NB4 (cell line): Measurements from ENCODE around the gene CTTNBP2.

Experiments used
- DNase-seq: peaks from one replicate; pipeline ENCODE4 v3.0.0; 2010; ENCODE audit warnings: low read depth
- H3K4me3 ChIP-seq: one replicate; pipeline ENCODE4 v1.5.1; 2011; ENCODE audit warnings: mild to moderate bottlenecking, low read depth, low read length, moderate library complexity
- CTCF ChIP-seq: IDR thresholded peaks from one replicate; pipeline ENCODE4 v1.5.1; 2012; ENCODE audit warnings: low read depth, low read length
- MYC ChIP-seq: IDR thresholded peaks from 2 replicates; pipeline ENCODE4 v1.6.1; 2011; ENCODE audit warnings: low read depth, low read length
- POLR2A ChIP-seq: IDR thresholded peaks from 2 replicates; pipeline ENCODE4 v1.6.1; 2011; ENCODE audit warnings: mild to moderate bottlenecking; ENCODE audit not compliant: insufficient read length; ENCODE audit errors: extremely low read depth
- TF ChIP-seq, protein P1 (sequence below): IDR thresholded peaks from 2 replicates; pipeline ENCODE4 v1.6.1; 2011; ENCODE audit warnings: low read depth, low read length

CTTNBP2 gene

DNA sequence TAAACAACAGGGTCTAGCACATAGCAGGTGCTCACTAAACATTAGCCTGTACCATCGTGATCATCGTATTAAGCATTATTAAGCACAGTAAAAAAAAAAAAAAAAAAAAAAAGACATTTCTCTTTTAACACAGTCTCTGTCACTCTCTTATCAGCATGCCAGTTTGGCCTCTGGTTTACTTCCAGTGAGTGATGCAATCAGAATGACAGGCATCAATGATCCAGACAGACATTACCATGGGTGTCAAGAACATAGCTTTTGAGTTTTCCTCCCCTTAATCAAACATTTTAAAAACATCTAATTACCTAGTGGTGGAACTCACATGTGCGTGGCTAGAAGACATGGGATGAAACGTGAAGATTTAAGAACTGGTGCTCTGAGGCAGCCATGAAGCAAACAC lies 115.8 kb downstream of the CTTNBP2 start:
- DNase-seq: no peak
- no peak for TF ChIP-seq MYC
- no peak for TF ChIP-seq CTCF
- TF ChIP-seq, protein P1, sequence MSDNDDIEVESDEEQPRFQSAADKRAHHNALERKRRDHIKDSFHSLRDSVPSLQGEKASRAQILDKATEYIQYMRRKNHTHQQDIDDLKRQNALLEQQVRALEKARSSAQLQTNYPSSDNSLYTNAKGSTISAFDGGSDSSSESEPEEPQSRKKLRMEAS: no peak
- no peak for TF ChIP-seq POLR2A
- no peak overlapping the region for H3K4me3 ChIP-seq

GRCh38 chr7:117756586-117757085 lies 116.6 kb downstream of the CTTNBP2 start:
- DNase-seq: no peak
- no peak overlapping the region for H3K4me3 ChIP-seq
- TF ChIP-seq MYC (no peak), CTCF (no peak), POLR2A (no peak)
- TF ChIP-seq, protein P1: no peak

- no peak for DNase-seq
- TF ChIP-seq CTCF (no peak), POLR2A (no peak), MYC (no peak)
- TF ChIP-seq, protein P1: no peak
- no peak overlapping the region for H3K4me3 ChIP-seq
Measured at GRCh38 chr7:117755136-117755535, 118.1 kb downstream of the CTTNBP2 start.

DNA sequence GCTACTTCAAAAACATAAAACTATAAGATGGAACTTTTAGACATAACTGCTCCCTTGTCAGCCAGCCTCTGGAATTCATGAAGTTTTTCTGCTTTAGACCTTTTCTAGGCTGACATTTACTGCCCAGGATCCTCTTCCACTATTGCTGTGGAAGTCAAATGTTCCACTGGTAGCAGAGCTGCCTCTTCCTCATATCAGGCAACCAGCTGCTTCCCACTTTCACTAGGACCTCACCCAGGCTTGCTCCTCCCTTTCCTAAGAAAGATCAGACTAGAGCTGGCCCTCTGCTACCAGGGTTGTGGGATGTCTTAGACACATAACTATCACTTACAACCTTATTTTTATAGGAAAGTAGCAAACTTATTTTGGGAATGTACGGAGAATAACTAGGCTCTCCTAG lies 121.5 kb downstream of the CTTNBP2 start:
- TF ChIP-seq CTCF (no peak), MYC (no peak), POLR2A (no peak)
- TF ChIP-seq, protein P1: no peak
- H3K4me3 ChIP-seq: no peak overlapping the region
- no peak for DNase-seq

DNA sequence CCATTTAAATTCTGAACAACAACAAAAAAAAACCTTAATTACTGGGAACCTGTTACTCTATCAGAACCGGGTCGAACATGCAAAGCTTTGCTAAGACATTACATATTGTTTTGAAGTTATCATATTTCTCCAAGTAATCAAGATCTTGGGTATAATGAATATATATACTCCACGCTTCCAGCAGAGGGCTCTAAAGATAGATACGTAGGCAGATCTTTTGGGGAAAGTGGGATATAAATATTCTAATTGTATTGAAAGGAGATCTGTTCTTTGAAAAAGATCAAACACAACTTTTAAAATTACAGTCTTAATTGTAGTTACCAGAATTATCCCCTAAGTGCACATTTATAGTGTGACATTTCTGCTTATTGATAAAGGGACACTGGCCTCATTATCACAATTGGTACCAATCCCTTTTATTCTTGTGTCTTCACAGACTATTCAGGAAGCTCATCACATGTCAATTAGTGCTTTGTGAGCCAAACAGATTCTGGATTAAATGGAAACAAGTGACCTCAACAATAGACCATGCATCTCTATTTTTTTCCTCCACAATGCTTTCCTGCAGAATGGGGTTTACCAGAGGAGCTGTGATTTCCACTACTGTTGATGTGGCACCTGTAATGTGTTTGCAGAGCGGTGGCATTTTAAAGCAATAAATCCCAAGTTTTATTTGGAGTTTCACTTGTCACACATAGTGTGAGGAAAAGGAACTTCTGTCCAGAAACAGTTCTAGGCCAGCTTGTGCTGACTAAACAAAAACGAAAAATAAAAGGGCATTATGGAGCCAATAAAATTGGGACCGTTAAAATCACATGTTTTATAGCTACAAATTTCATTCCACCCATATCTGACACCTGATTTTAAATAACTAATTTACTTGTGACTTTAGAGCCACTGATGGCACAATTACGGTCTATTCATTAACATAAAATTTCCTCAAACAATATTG lies 122.4 kb downstream of the CTTNBP2 start:
- no peak overlapping the region for H3K4me3 ChIP-seq
- TF ChIP-seq CTCF: peak; percentile 53
- TF ChIP-seq, protein P1: no peak
- DNase-seq: peak; percentile 45
